Liver (tissue), 9 donors: ENCODE measurements around the gene DNAJC11. TPM values are rescaled to one million over a fixed set of nuclear protein-coding genes. Genes with fewer than 3 reads are reported as not detected.

Source experiments
- DNase-seq: peaks from one replicate; pipeline ENCODE4 v3.0.0-alpha.2; 2017; ENCODE audit warnings: low spot score
- H3K27ac ChIP-seq, 2 donors: one replicate each; pipeline ENCODE4 v1.7.0; 2013; ENCODE audit warnings: inconsistent platforms in 2 of 2, low read length in 2 of 2, control low read depth in 1 of 2, low read depth in 1 of 2, mild to moderate bottlenecking in 1 of 2
- H3K27me3 ChIP-seq, 4 donors: one replicate each; pipeline versions ENCODE4 v1.6.1 to v1.7.0; 2013; ENCODE audit warnings: low read length in 3 of 4, inconsistent platforms in 1 of 4, mild to moderate bottlenecking in 1 of 4, moderate library complexity in 1 of 4; ENCODE audit not compliant: control insufficient read depth in 4 of 4, insufficient read depth in 4 of 4
- H3K36me3 ChIP-seq, 4 donors: one replicate each; pipeline versions ENCODE4 v1.6.1 to v1.7.0; 2013; ENCODE audit warnings: low read length in 3 of 4, mild to moderate bottlenecking in 3 of 4, low read depth in 1 of 4, moderate library complexity in 1 of 4; ENCODE audit not compliant: control insufficient read depth in 4 of 4, insufficient read depth in 3 of 4
- H3K4me1 ChIP-seq, 4 donors: one replicate each; pipeline versions ENCODE4 v1.6.1 to v1.7.0; 2013; ENCODE audit warnings: low read length in 3 of 4, mild to moderate bottlenecking in 3 of 4, moderate library complexity in 1 of 4; ENCODE audit not compliant: control insufficient read depth in 4 of 4, insufficient read depth in 4 of 4
- H3K4me3 ChIP-seq, 3 donors: one replicate each; pipeline versions ENCODE4 v1.6.1 to v1.7.0; 2013; ENCODE audit warnings: low read length in 3 of 3, control low read depth in 1 of 3, low read depth in 1 of 3, mild to moderate bottlenecking in 1 of 3
- H3K9ac ChIP-seq, 2 donors: one replicate each; pipeline ENCODE4 v1.7.0; 2013; ENCODE audit warnings: low read length in 2 of 2, mild to moderate bottlenecking in 2 of 2, moderate library complexity in 2 of 2, control low read depth in 1 of 2, low read depth in 1 of 2
- H3K9me3 ChIP-seq, 4 donors: one replicate each; pipeline versions ENCODE4 v1.6.1 to v1.7.0; 2013; ENCODE audit warnings: low read length in 3 of 4; ENCODE audit not compliant: control insufficient read depth in 4 of 4
- EGR1 ChIP-seq, 2 donors: IDR thresholded peaks; 2 replicates each; pipeline ENCODE4 v1.6.1; 2016 to 2018; ENCODE audit warnings: antibody characterized with exemption in 2 of 2, low read depth in 2 of 2
- FOXA1 ChIP-seq: IDR thresholded peaks from 2 replicates; pipeline ENCODE4 v1.6.1; 2016; ENCODE audit warnings: antibody characterized with exemption
- FOXA2 ChIP-seq: IDR thresholded peaks from 2 replicates; pipeline ENCODE4 v1.6.1; 2016; ENCODE audit warnings: antibody characterized with exemption
- GABPA ChIP-seq, 2 donors: IDR thresholded peaks in 1 of 2; conservative IDR thresholded peaks in 1 of 2; 2 replicates each; pipeline ENCODE4 v1.6.1; 2016; ENCODE audit warnings: antibody characterized with exemption in 2 of 2, mild to moderate bottlenecking in 1 of 2, moderate library complexity in 1 of 2
- HNF4A ChIP-seq, 2 donors: conservative IDR thresholded peaks; 2 replicates each; pipeline ENCODE4 v1.6.1; 2016; ENCODE audit warnings: antibody characterized with exemption in 2 of 2, mild to moderate bottlenecking in 2 of 2
- HNF4G ChIP-seq: IDR thresholded peaks from 2 replicates; pipeline ENCODE4 v1.6.1; 2016; ENCODE audit warnings: antibody characterized with exemption
- JUND ChIP-seq, 2 donors: IDR thresholded peaks; 2 replicates each; pipeline ENCODE4 v1.6.1; 2016; ENCODE audit warnings: antibody characterized with exemption in 2 of 2
- NR2F2 ChIP-seq: IDR thresholded peaks from 2 replicates; pipeline ENCODE4 v1.6.1; 2016; ENCODE audit warnings: antibody characterized with exemption
- RAD21 ChIP-seq, 2 donors: IDR thresholded peaks; 2 replicates each; pipeline ENCODE4 v1.6.1; 2016; ENCODE audit warnings: antibody characterized with exemption in 2 of 2, mild to moderate bottlenecking in 2 of 2
- REST ChIP-seq: IDR thresholded peaks from 2 replicates; pipeline ENCODE4 v1.6.1; 2016; ENCODE audit warnings: antibody characterized with exemption, mild to moderate bottlenecking
- RXRA ChIP-seq, 2 donors: IDR thresholded peaks; 2 replicates each; pipeline ENCODE4 v1.6.1; 2017 to 2018; ENCODE audit warnings: antibody characterized with exemption in 2 of 2, mild to moderate bottlenecking in 1 of 2
- SP1 ChIP-seq: IDR thresholded peaks from 2 replicates; pipeline ENCODE4 v1.6.1; 2018; ENCODE audit warnings: antibody characterized with exemption, mild to moderate bottlenecking
- TAF1 ChIP-seq: conservative IDR thresholded peaks from 2 replicates; pipeline ENCODE4 v1.6.1; 2016; ENCODE audit warnings: antibody characterized with exemption, mild to moderate bottlenecking
- YY1 ChIP-seq: IDR thresholded peaks from 2 replicates; pipeline ENCODE4 v1.6.1; 2016; ENCODE audit warnings: antibody characterized with exemption, mild to moderate bottlenecking
- WGBS: extraction: QIAGEN DNeasy Blood & Tissue Kit; methylation state at CpG from one replicate; pipeline ENCODE4 v1.1.7; 2013; 5-methylcytosine and 5-hydroxymethylcytosine counted together
- polyA plus RNA-seq, 2 donors: library from polyadenylated mRNA; stranded (reverse) in 1 of 2; unstranded in 1 of 2; fragments of 200-250 nt in 1 of 2; fragments of >200 nt in 1 of 2; fragmentation: Nextera tagmentation in 1 of 2; extraction: Ambion mirVana in 1 of 2; gene quantifications; one replicate each; pipeline versions ENCODE4 v1.2.1 to v1.2.3, GENCODE V29; 2013 to 2015
- total RNA-seq, 2 donors: library from RNA; depleted of rRNA; stranded (reverse); fragments of >200 nt; gene quantifications; one replicate each; pipeline ENCODE4 v1.2.3, GENCODE V29; 2014
- TF ChIP-seq, protein P1 (sequence below): IDR thresholded peaks from 2 replicates; pipeline ENCODE4 v1.6.1; 2016; ENCODE audit warnings: antibody characterized with exemption
- TF ChIP-seq, protein P2 (sequence below): fragments of 150-350 bp; IDR thresholded peaks from 2 replicates; pipeline ENCODE4 v1.5.1; 2017; ENCODE audit warnings: improper control_type of control experiment, low read depth, low read length; ENCODE audit not compliant: missing input control
- TF ChIP-seq, protein P3 (sequence below): IDR thresholded peaks from 2 replicates; pipeline ENCODE4 v1.6.1; 2016; ENCODE audit warnings: antibody characterized with exemption
- TF ChIP-seq, protein P4 (sequence below): IDR thresholded peaks from 2 replicates; pipeline ENCODE4 v1.6.1; 2016; ENCODE audit warnings: antibody characterized with exemption
- donor health status: healthy.
- donor health status: healthy.
- donor health status: healthy.
- donor health status: healthy.
- donor health status: healthy.

The DNAJC11 gene
- total and polyA plus RNA-seq, 4 donors = 16.5 to 36.1 (median 23.8) TPM

GRCh38 chr1:6750490-6750889 lies 48.9 kb upstream of the DNAJC11 start:
- no peaks in the 10 kb centered on the region for H3K27me3 ChIP-seq
- no peak overlapping the region for H3K4me3 ChIP-seq
- no peak for DNase-seq
- H3K4me1 ChIP-seq = no peaks in the 10 kb centered on the region
- no peak for TF ChIP-seq GABPA (IDR thresholded peaks at IDR 0.05 in 1 of 2, conservative IDR thresholded peaks at IDR 0.05 in 1 of 2)
- no peak for TF ChIP-seq YY1
- no peak for TF ChIP-seq EGR1 (IDR thresholded peaks at IDR 0.05; ENCODE audit: low read depth in 2 of 2)
- TF ChIP-seq, protein P1, sequence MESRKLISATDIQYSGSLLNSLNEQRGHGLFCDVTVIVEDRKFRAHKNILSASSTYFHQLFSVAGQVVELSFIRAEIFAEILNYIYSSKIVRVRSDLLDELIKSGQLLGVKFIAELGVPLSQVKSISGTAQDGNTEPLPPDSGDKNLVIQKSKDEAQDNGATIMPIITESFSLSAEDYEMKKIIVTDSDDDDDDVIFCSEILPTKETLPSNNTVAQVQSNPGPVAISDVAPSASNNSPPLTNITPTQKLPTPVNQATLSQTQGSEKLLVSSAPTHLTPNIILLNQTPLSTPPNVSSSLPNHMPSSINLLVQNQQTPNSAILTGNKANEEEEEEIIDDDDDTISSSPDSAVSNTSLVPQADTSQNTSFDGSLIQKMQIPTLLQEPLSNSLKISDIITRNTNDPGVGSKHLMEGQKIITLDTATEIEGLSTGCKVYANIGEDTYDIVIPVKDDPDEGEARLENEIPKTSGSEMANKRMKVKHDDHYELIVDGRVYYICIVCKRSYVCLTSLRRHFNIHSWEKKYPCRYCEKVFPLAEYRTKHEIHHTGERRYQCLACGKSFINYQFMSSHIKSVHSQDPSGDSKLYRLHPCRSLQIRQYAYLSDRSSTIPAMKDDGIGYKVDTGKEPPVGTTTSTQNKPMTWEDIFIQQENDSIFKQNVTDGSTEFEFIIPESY = no peak
- TF ChIP-seq JUND (IDR thresholded peaks at IDR 0.05) = no peak
- TF ChIP-seq, protein P2, sequence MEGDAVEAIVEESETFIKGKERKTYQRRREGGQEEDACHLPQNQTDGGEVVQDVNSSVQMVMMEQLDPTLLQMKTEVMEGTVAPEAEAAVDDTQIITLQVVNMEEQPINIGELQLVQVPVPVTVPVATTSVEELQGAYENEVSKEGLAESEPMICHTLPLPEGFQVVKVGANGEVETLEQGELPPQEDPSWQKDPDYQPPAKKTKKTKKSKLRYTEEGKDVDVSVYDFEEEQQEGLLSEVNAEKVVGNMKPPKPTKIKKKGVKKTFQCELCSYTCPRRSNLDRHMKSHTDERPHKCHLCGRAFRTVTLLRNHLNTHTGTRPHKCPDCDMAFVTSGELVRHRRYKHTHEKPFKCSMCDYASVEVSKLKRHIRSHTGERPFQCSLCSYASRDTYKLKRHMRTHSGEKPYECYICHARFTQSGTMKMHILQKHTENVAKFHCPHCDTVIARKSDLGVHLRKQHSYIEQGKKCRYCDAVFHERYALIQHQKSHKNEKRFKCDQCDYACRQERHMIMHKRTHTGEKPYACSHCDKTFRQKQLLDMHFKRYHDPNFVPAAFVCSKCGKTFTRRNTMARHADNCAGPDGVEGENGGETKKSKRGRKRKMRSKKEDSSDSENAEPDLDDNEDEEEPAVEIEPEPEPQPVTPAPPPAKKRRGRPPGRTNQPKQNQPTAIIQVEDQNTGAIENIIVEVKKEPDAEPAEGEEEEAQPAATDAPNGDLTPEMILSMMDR = no peak
- TF ChIP-seq SP1 = no peak
- TF ChIP-seq TAF1 = no peak
- no peak for TF ChIP-seq HNF4G
- TF ChIP-seq HNF4A (conservative IDR thresholded peaks at IDR 0.05) = no peak
- no peak for TF ChIP-seq FOXA1
- TF ChIP-seq FOXA2 = no peak
- no peak for TF ChIP-seq NR2F2
- TF ChIP-seq RAD21 (IDR thresholded peaks at IDR 0.05) = no peak
- TF ChIP-seq, protein P3, sequence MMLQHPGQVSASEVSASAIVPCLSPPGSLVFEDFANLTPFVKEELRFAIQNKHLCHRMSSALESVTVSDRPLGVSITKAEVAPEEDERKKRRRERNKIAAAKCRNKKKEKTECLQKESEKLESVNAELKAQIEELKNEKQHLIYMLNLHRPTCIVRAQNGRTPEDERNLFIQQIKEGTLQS = no peak
- TF ChIP-seq, protein P4, sequence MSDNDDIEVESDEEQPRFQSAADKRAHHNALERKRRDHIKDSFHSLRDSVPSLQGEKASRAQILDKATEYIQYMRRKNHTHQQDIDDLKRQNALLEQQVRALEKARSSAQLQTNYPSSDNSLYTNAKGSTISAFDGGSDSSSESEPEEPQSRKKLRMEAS = no peak
- TF ChIP-seq REST = no peak
- no peak overlapping the region for H3K27ac ChIP-seq
- no peaks in the 10 kb centered on the region for H3K9me3 ChIP-seq
- H3K36me3 ChIP-seq = no peaks in the 10 kb centered on the region
- 72% methylated on average over 4 of the region's 4 CpGs for WGBS
- no peak overlapping the region for H3K9ac ChIP-seq

DNA sequence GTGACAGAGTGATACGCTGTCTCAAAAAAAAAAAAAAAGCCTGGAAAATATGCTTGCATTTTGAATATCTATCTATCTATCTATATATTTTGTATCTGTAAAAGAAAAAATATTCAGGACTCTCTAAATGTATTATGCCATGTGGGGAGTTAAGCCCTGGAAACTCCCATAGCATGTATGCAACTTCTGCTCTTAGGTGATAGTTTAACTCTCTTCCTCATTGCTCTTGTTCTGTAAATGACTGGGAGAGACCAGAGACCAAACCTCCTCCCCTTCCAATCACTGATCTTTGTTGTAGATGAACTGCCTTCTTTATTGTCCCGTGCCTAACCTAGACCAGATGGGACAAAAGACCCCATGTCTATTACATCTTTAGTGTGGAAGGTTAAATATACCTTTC lies 46.1 kb upstream of the DNAJC11 start:
- Histone ChIP-seq H3K4me1 (peaks cover 0 to 6% (median 0%) of the 10 kb centered on the region in 4 donors), H3K27me3 (no peaks in the 10 kb centered on the region), H3K4me3 (no peak overlapping the region), H3K9me3 (no peaks in the 10 kb centered on the region), H3K27ac (no peak overlapping the region), H3K36me3 (no peaks in the 10 kb centered on the region), H3K9ac (no peak overlapping the region)
- no peak for DNase-seq
- WGBS = 87% methylated on average over 2 of the region's 2 CpGs
- TF ChIP-seq EGR1 (IDR thresholded peaks at IDR 0.05; ENCODE audit: low read depth in 2 of 2) = no peak
- TF ChIP-seq RXRA (IDR thresholded peaks at IDR 0.05) = no peak
- no peak for TF ChIP-seq TAF1
- TF ChIP-seq, protein P3 = no peak
- no peak for TF ChIP-seq SP1
- TF ChIP-seq JUND (IDR thresholded peaks at IDR 0.05) = no peak
- TF ChIP-seq, protein P1 = no peak
- no peak for TF ChIP-seq FOXA2
- TF ChIP-seq, protein P4 = no peak
- no peak for TF ChIP-seq FOXA1
- TF ChIP-seq, protein P2 = no peak
- TF ChIP-seq GABPA (IDR thresholded peaks at IDR 0.05 in 1 of 2, conservative IDR thresholded peaks at IDR 0.05 in 1 of 2) = no peak
- TF ChIP-seq RAD21 (IDR thresholded peaks at IDR 0.05) = no peak
- TF ChIP-seq HNF4G = no peak
- no peak for TF ChIP-seq NR2F2
- TF ChIP-seq HNF4A (conservative IDR thresholded peaks at IDR 0.05) = no peak
